ENCODE results near the gene STK32C. TPM values are rescaled to one million over a fixed set of nuclear protein-coding genes. Genes with fewer than 3 reads are reported as not detected.

Gene STK32C
- total RNA-seq, 2 donors from 2014 or later, result 0.78 to 4.0 TPM

DNA sequence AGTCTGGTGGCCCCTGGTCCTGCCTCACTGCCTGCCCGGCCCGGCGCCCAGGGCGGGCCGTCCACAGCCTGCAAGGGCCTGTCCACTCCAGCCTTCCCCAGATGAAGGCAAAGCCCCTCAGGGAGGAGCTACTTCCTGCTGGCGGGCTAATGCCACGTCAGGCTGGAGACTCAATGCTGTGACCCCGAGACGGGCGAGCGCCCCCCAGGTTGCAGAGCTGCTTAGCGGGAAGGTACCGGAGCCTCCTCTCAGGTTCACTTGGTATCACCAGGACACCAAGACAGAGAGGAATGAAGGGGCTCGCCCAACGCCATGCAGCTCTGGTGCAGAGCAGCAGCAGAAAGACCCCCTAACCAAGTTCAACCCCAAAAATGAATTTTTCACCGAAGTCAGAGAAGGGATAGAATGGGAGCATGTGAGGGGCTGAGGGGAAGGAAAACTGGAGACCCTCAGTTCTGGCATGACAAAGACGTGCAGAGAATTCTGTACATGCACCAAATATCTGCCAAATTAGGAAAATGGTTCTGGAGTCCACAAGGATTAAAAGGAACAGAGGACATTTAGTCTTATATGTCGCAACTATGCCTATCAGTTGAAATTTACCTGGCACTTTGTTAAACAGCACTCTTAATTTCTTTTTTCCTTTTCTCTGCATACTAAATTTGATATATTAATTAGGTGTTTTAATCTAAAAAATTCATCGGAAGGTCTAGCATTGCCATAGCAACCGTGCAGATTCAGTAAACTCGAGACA, 2.8 kb downstream of the STK32C start:
- Histone ChIP-seq H3K4me1 (peaks cover 20% of the 10 kb centered on the region), H3K4me3 (no peak overlapping the region), H3K9me3 (no peaks in the 10 kb centered on the region), H3K36me3 (replicated peaks in 1 of 2; ENCODE audit: insufficient read depth in 1 of 2, low read depth in 2 of 2) (no peaks in the 10 kb centered on the region), H3K27ac (no peak overlapping the region), H3K27me3 (no peaks in the 10 kb centered on the region)
- TF ChIP-seq, protein P1, sequence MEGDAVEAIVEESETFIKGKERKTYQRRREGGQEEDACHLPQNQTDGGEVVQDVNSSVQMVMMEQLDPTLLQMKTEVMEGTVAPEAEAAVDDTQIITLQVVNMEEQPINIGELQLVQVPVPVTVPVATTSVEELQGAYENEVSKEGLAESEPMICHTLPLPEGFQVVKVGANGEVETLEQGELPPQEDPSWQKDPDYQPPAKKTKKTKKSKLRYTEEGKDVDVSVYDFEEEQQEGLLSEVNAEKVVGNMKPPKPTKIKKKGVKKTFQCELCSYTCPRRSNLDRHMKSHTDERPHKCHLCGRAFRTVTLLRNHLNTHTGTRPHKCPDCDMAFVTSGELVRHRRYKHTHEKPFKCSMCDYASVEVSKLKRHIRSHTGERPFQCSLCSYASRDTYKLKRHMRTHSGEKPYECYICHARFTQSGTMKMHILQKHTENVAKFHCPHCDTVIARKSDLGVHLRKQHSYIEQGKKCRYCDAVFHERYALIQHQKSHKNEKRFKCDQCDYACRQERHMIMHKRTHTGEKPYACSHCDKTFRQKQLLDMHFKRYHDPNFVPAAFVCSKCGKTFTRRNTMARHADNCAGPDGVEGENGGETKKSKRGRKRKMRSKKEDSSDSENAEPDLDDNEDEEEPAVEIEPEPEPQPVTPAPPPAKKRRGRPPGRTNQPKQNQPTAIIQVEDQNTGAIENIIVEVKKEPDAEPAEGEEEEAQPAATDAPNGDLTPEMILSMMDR (IDR thresholded peaks at IDR 0.05), result no peak
- no peak for TF ChIP-seq POLR2A (IDR thresholded peaks at IDR 0.05)
- whole genome bisulfite sequencing, 2 donors, result 89 to 91% methylated on average over 16 to 21 of the region's 21 CpGs
- intact Hi-C loops (cut with DNase I), result loop anchor here (10.0 kb wide), 1 partner anchor 160 kb away; no protein-coding TSS in a partner anchor
- DNase-seq (no peak), ATAC-seq (no peak)

DNA sequence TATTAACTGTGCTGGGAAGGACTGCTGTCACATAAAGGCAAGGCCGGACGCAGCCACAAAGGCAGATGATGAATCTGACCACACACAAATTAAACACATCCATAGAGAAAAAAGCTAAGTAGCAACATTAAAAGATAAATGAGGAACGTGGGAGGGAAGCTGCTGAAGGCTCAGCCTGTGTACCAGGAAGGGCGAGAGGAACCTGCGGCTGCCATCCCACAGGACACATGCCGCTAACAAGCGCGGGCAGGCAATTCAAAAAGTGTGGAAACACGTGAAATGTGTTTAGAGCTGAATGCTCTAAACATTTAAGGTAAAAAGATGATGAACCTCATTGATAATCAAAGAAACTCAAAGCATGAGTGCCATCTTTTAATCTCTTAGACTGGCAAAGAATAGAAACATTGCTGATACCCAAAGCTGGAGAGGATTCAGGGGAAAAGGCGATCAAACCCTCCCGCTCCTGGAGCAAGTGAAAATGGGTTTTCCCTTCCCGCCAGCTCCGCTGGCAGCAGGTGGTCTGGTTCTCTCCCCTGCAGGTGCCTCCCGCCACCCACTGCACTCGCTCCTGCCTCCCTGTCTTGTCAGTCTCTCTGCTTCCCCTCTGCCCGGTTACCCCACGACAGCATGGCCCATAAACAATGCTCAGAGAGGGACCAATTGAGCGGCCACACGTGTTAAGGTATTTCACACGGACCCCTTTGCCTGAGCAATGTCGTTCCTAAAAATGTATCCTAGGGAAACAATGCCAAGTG, 4.2 kb downstream of the STK32C start:
- H3K27me3 ChIP-seq, result no peaks in the 10 kb centered on the region
- H3K4me3 ChIP-seq, result no peak overlapping the region
- DNase-seq, result no peak
- no peaks in the 10 kb centered on the region for H3K36me3 ChIP-seq (replicated peaks in 1 of 2; ENCODE audit: insufficient read depth in 1 of 2, low read depth in 2 of 2)
- TF ChIP-seq, protein P1 (IDR thresholded peaks at IDR 0.05), result no peak
- TF ChIP-seq POLR2A (IDR thresholded peaks at IDR 0.05), result no peak
- no peak for ATAC-seq
- no peak overlapping the region for H3K27ac ChIP-seq
- no peaks in the 10 kb centered on the region for H3K9me3 ChIP-seq
- 83 to 85% methylated on average over 21 of the region's 21 CpGs for whole genome bisulfite sequencing, 2 donors
- peaks cover 14% of the 10 kb centered on the region for H3K4me1 ChIP-seq
- intact Hi-C loops (cut with DNase I), result loop anchor here (10.0 kb wide), 1 partner anchor 161 kb away; no protein-coding TSS in a partner anchor

DNA sequence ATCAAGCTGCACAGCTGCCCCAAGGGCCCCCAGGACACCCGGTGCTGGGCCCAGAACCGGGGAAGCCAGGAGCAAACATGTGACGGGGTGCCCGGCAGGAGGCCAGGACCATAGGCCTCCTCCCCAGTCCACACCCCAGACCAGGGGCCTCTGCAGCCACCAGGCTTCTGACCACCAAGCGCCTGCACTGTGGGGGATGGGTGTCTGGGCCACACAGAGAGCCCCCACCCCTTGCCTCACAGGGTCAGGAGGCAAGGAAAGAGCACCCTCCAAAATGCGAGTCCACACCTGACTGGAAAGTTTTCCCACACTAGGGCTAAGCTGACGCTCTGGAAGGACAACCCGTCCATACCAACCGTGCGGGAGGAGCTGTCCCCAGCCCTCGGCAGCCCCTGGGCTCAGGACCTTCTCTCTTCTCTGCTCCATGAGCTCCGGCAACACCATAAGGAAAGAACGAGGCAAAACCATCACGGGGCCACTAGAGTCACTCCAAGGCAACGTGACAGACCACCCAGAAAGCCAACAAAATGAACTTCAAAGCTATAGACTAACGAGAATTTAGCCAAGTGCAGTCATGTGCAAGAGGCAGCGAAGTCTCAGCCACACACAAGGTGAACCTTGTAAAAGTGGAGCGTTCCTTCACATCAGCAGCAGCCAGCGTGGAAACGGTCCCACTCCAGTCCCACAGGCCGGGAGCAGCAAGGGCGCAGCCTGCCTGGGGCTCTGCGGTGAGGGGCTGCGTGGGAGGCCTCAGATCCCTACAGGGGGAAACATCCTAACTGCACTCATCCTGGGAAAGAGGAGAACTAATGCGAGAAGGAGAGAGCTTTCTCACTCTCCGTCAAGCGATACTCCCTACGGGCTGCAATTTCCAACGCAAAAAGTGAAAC, 5.1 kb downstream of the STK32C start:
- DNase-seq (no peak), ATAC-seq (no peak)
- no peaks in the 10 kb centered on the region for H3K9me3 ChIP-seq
- no peak for TF ChIP-seq POLR2A (IDR thresholded peaks at IDR 0.05)
- TF ChIP-seq, protein P1 (IDR thresholded peaks at IDR 0.05), result no peak
- no peak overlapping the region for H3K27ac ChIP-seq
- intact Hi-C loops (cut with DNase I), result loop anchor here (10.0 kb wide), 1 partner anchor 162 kb away; no protein-coding TSS in a partner anchor
- H3K27me3 ChIP-seq, result no peaks in the 10 kb centered on the region
- WGBS, 2 donors, result 80 to 83% methylated on average over 20 to 29 of the region's 29 CpGs
- no peak overlapping the region for H3K4me3 ChIP-seq
- no peaks in the 10 kb centered on the region for H3K36me3 ChIP-seq (replicated peaks in 1 of 2; ENCODE audit: insufficient read depth in 1 of 2, low read depth in 2 of 2)
- peaks cover 13% of the 10 kb centered on the region for H3K4me1 ChIP-seq

DNA sequence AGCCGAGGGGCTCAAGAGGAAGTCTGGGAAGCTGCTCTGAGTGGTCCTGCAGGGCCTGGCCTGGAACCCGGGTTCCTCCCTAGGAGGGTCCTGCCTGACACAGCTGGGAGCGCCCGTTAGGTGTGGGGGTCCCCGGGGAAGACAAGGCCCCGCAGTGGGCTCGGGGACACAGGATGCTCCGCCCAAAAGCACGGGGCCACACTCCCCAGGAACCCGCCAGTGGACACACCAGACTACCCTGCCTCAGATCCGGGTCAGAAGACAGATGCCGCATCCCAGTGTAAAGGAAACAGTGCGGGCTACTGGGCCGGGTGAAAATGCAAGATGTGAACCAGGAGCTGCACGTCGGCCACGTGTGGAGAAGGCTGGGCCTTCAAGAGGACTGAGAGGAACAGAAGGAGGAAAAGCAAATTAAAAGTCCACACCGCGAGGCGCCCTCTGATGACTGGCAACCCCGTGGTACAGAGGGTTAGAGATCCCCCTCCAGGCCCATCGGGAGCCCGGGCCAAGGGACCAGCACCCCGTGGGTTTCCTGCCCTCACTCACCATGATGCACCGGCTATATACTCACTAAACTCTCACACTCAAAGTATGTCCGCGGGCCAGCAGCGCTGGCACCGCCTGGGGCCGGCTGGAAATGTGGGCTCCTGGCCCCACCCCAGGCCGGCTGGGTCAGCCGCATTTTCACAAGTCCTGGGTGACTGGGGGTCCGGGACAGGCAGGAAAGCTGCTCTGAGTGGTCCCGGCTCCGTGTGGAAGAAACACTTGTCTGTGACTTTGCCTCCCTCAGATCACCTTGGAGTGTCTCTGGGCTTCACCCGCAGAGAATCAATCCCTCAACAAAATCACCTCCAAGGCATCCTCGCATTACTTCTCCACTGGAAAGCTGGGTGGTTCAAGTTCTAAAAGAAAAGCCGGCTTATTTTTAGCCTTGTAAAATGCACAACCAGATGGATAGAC, 6.1 kb downstream of the STK32C start:
- Histone ChIP-seq H3K4me1 (peaks cover 5% of the 10 kb centered on the region), H3K9me3 (no peaks in the 10 kb centered on the region), H3K36me3 (replicated peaks in 1 of 2; ENCODE audit: insufficient read depth in 1 of 2, low read depth in 2 of 2) (no peaks in the 10 kb centered on the region), H3K4me3 (no peak overlapping the region), H3K27me3 (no peaks in the 10 kb centered on the region), H3K27ac (no peak overlapping the region)
- no peak for TF ChIP-seq POLR2A (IDR thresholded peaks at IDR 0.05)
- TF ChIP-seq, protein P1 (IDR thresholded peaks at IDR 0.05), result no peak
- intact Hi-C loops (cut with DNase I), result loop anchor here (10.0 kb wide), 1 partner anchor 163 kb away; no protein-coding TSS in a partner anchor
- ATAC-seq (no peak), DNase-seq (no peak)
- WGBS, 2 donors, result 82 to 83% methylated on average over 18 to 36 of the region's 38 CpGs

Measured in body of pancreas (tissue), 4 donors.